ENCODE results near the gene IFFO2. TPM values are rescaled to one million over a fixed set of nuclear protein-coding genes. Genes with fewer than 3 reads are reported as not detected.

Gene IFFO2
- total RNA-seq, 2 donors from 2014 or later: 99.8 to 119 TPM

- ATAC-seq: no peak
- peak overlapping the region; percentile 79 for H3K27ac Mint-ChIP-seq
- H3K27me3 Mint-ChIP-seq: no peaks in the 10 kb centered on the region
- DNase-seq: no peak
- H3K4me3 Mint-ChIP-seq: peak overlapping the region; percentile 58
- H3K4me1 Mint-ChIP-seq: peaks cover 22% of the 10 kb centered on the region
- H3K9me3 ChIP-seq (ENCODE audit: control insufficient read depth, low read length, poor library complexity, severe bottlenecking): no peaks in the 10 kb centered on the region
- H3K36me3 Mint-ChIP-seq (ENCODE audit: low read depth): peaks cover 6% of the 10 kb centered on the region
These were observed 47.3 kb downstream of the IFFO2 start for GRCh38 chr1:18908911-18909771.

GRCh38 chr1:18907917-18908845, 48.3 kb downstream of the IFFO2 start:
- H3K4me3 Mint-ChIP-seq: peak overlapping the region; percentile 58
- ATAC-seq (no peak), DNase-seq (no peak)
- H3K4me1 Mint-ChIP-seq: peaks cover 25% of the 10 kb centered on the region
- peaks cover 6% of the 10 kb centered on the region for H3K36me3 Mint-ChIP-seq (ENCODE audit: low read depth)
- no peaks in the 10 kb centered on the region for H3K9me3 ChIP-seq (ENCODE audit: control insufficient read depth, low read length, poor library complexity, severe bottlenecking)
- peak overlapping the region; percentile 79 for H3K27ac Mint-ChIP-seq
- H3K27me3 Mint-ChIP-seq: no peaks in the 10 kb centered on the region

GRCh38 chr1:18907021-18907916, 49.2 kb downstream of the IFFO2 start:
- Mint-ChIP-seq H3K36me3 (ENCODE audit: low read depth) (peaks cover 6% of the 10 kb centered on the region), H3K4me3 (no peak overlapping the region), H3K4me1 (peaks cover 24% of the 10 kb centered on the region), H3K27ac (peak overlapping the region; percentile 79), H3K27me3 (no peaks in the 10 kb centered on the region)
- H3K9me3 ChIP-seq (ENCODE audit: control insufficient read depth, low read length, poor library complexity, severe bottlenecking): no peaks in the 10 kb centered on the region
- DNase-seq: peak in 2 of 3 donors; percentile 27 to 58
- ATAC-seq: no peak

- no peaks in the 10 kb centered on the region for H3K36me3 Mint-ChIP-seq (ENCODE audit: low read depth)
- ATAC-seq: no peak
- peak overlapping the region; percentile 89 for H3K27ac Mint-ChIP-seq
- no peaks in the 10 kb centered on the region for H3K9me3 ChIP-seq (ENCODE audit: control insufficient read depth, low read length, poor library complexity, severe bottlenecking)
- H3K4me1 Mint-ChIP-seq: peaks cover 22% of the 10 kb centered on the region
- no peaks in the 10 kb centered on the region for H3K27me3 Mint-ChIP-seq
- peak overlapping the region; percentile 95 for H3K4me3 Mint-ChIP-seq
- no peak for DNase-seq
These were observed 53.2 kb downstream of the IFFO2 start for GRCh38 chr1:18903291-18903756.

GRCh38 chr1:18902523-18903290, 53.8 kb downstream of the IFFO2 start, which contains the start of gene ALDH4A1:
TSS of gene ALDH4A1 (minus strand) at chr1:18902555. CDS start at chr1:18902523, 32 bp downstream.
- Mint-ChIP-seq H3K4me3 (peak within 1 kb of the TSS; percentile 95), H3K36me3 (ENCODE audit: low read depth) (no peaks in the 10 kb centered on the region), H3K27me3 (no peaks in the 10 kb centered on the region), H3K27ac (peak within 1 kb of the TSS; percentile 89), H3K4me1 (peaks cover 20% of the 10 kb centered on the region)
- H3K9me3 ChIP-seq (ENCODE audit: control insufficient read depth, low read length, poor library complexity, severe bottlenecking): no peaks in the 10 kb centered on the region
- ATAC-seq (peak; percentile 95), DNase-seq (peak; percentile 80 to 86 (median 86))

GRCh38 chr1:18901952-18902522, 54.4 kb downstream of the IFFO2 start:
- no peaks in the 10 kb centered on the region for H3K9me3 ChIP-seq (ENCODE audit: control insufficient read depth, low read length, poor library complexity, severe bottlenecking)
- DNase-seq (no peak), ATAC-seq (no peak)
- Mint-ChIP-seq H3K36me3 (ENCODE audit: low read depth) (no peaks in the 10 kb centered on the region), H3K27ac (peak overlapping the region; percentile 89), H3K27me3 (no peaks in the 10 kb centered on the region), H3K4me1 (peaks cover 19% of the 10 kb centered on the region), H3K4me3 (peak overlapping the region; percentile 95)

GRCh38 chr1:18901147-18901951, 55.1 kb downstream of the IFFO2 start:
- Mint-ChIP-seq H3K27me3 (no peaks in the 10 kb centered on the region), H3K4me1 (peaks cover 19% of the 10 kb centered on the region), H3K27ac (peak overlapping the region; percentile 89), H3K36me3 (ENCODE audit: low read depth) (no peaks in the 10 kb centered on the region), H3K4me3 (peak overlapping the region; percentile 95)
- H3K9me3 ChIP-seq (ENCODE audit: control insufficient read depth, low read length, poor library complexity, severe bottlenecking): no peaks in the 10 kb centered on the region
- ATAC-seq (no peak), DNase-seq (no peak)

- Mint-ChIP-seq H3K4me1 (peaks cover 19% of the 10 kb centered on the region), H3K36me3 (ENCODE audit: low read depth) (no peaks in the 10 kb centered on the region), H3K27me3 (no peaks in the 10 kb centered on the region), H3K4me3 (no peak overlapping the region), H3K27ac (no peak overlapping the region)
- no peak for ATAC-seq
- no peak for DNase-seq
- H3K9me3 ChIP-seq (ENCODE audit: control insufficient read depth, low read length, poor library complexity, severe bottlenecking): no peaks in the 10 kb centered on the region
These were observed 56.1 kb downstream of the IFFO2 start for GRCh38 chr1:18900303-18900841.

- ATAC-seq (no peak), DNase-seq (no peak)
- H3K27me3 Mint-ChIP-seq: no peaks in the 10 kb centered on the region
- H3K4me1 Mint-ChIP-seq: peaks cover 19% of the 10 kb centered on the region
- no peaks in the 10 kb centered on the region for H3K36me3 Mint-ChIP-seq (ENCODE audit: low read depth)
- no peak overlapping the region for H3K4me3 Mint-ChIP-seq
- no peak overlapping the region for H3K27ac Mint-ChIP-seq
- no peaks in the 10 kb centered on the region for H3K9me3 ChIP-seq (ENCODE audit: control insufficient read depth, low read length, poor library complexity, severe bottlenecking)
These were observed 57.0 kb downstream of the IFFO2 start for GRCh38 chr1:18899363-18900049.

GRCh38 chr1:18898567-18898966, 57.9 kb downstream of the IFFO2 start:
- H3K4me3 Mint-ChIP-seq: no peak overlapping the region
- ATAC-seq: no peak
- no peaks in the 10 kb centered on the region for H3K36me3 Mint-ChIP-seq (ENCODE audit: low read depth)
- no peak overlapping the region for H3K27ac Mint-ChIP-seq
- no peaks in the 10 kb centered on the region for H3K27me3 Mint-ChIP-seq
- H3K4me1 Mint-ChIP-seq: peaks cover 15% of the 10 kb centered on the region
- H3K9me3 ChIP-seq (ENCODE audit: control insufficient read depth, low read length, poor library complexity, severe bottlenecking): no peaks in the 10 kb centered on the region
- no peak for DNase-seq

Measured in T-helper 17 cell (primary cell).